Caco-2 (cell line): ENCODE data around the gene GRB14. TPM values are rescaled to one million over a fixed set of nuclear protein-coding genes. Genes with fewer than 3 reads are reported as not detected.

Experiments used
- BruUV-seq: library from RNA; stranded (reverse); fragments of 400-500 nt; replicated peaks from 2 replicates; lab custom pipeline; 2021; lab: Mats Ljungman, UMichigan
- CTCF ChIA-PET: fragments of 300-600 bp; sonication (Branson Sonifier 250); formaldehyde crosslinking; loops from one replicate; lab custom pipeline; 2022; ENCODE audit warnings: antibody characterized with exemption; lab: Charles Lee
- POLR2A ChIA-PET: fragments of 300-600 bp; sonication (Branson Sonifier 250); formaldehyde crosslinking; loops from one replicate; lab custom pipeline; 2022; ENCODE audit warnings: antibody characterized with exemption; lab: Charles Lee
- DNase-seq, 2 experiments: peaks; one replicate each; pipeline versions ENCODE4 v3.0.0 to v3.0.0-alpha.2; 2020 to 2022
- H3K27me3 ChIP-seq: replicated peaks from 2 replicates; pipeline ENCODE4 v1.6.0; 2011; ENCODE audit warnings: low read length; ENCODE audit not compliant: control insufficient read depth, insufficient read depth
- H3K36me3 ChIP-seq: 2 replicates; pipeline ENCODE4 v1.5.1; 2011; ENCODE audit warnings: low read length; ENCODE audit not compliant: control insufficient read depth, insufficient read depth
- H3K4me1 ChIP-seq: fragments of 250-450 bp; sonication (Bioruptor Pico); 2 replicates; pipeline ENCODE4 v1.5.1; 2020; ENCODE audit warnings: mild to moderate bottlenecking
- H3K4me3 ChIP-seq: 2 replicates; pipeline ENCODE4 v1.5.1; 2011; ENCODE audit warnings: low read depth, mild to moderate bottlenecking, control low read depth, low read length
- H3K9me3 ChIP-seq: fragments of 250-450 bp; sonication (Bioruptor Pico); 2 replicates; pipeline ENCODE4 v1.5.1; 2020; ENCODE audit warnings: mild to moderate bottlenecking, moderate library complexity
- H3K27ac Mint-ChIP-seq: one replicate; pipeline ENCODE4 v1.8.0; 2022; ENCODE audit warnings: mixed read lengths; ENCODE audit not compliant: unreplicated experiment
- H3K27me3 Mint-ChIP-seq: one replicate; pipeline ENCODE4 v1.8.0; 2022; ENCODE audit warnings: mixed read lengths; ENCODE audit not compliant: insufficient read depth, unreplicated experiment
- H3K36me3 Mint-ChIP-seq: one replicate; pipeline ENCODE4 v1.8.0; 2022; ENCODE audit warnings: mild to moderate bottlenecking, mixed read lengths; ENCODE audit not compliant: insufficient read depth, unreplicated experiment
- H3K4me1 Mint-ChIP-seq: one replicate; pipeline ENCODE4 v1.8.0; 2022; ENCODE audit warnings: low read depth, mixed read lengths; ENCODE audit not compliant: unreplicated experiment
- H3K4me3 Mint-ChIP-seq: one replicate; pipeline ENCODE4 v1.8.0; 2022; ENCODE audit warnings: mild to moderate bottlenecking, moderate library complexity, mixed read lengths; ENCODE audit not compliant: unreplicated experiment
- H3K9me3 Mint-ChIP-seq: one replicate; pipeline ENCODE4 v1.8.0; 2022; ENCODE audit warnings: mixed read lengths; ENCODE audit not compliant: unreplicated experiment
- intact Hi-C: fragments of 100-400 bp; cut with micrococcal nuclease; formaldehyde crosslinking; loops from one replicate; pipeline ENCODE4 v1.10.0; 2022; ENCODE audit not compliant: unreplicated experiment
- total RNA-seq: library from RNA; stranded (reverse); gene quantifications from 2 replicates; pipeline ENCODE4 v1.2.3, GENCODE V29; 2022
- TF ChIP-seq, protein P1 (sequence below), 2 experiments: fragments of 200-600 bp in 1 of 2; IDR thresholded peaks; 1 replicate in 1 of 2; 2 replicates in 1 of 2; pipeline versions ENCODE4 v1.5.1 to v1.8.0; 2011 to 2022; ENCODE audit warnings: antibody characterized with exemption in 1 of 2, control low read depth in 1 of 2, inconsistent platforms in 1 of 2, low read depth in 1 of 2, low read length in 1 of 2, mild to moderate bottlenecking in 1 of 2, moderate library complexity in 1 of 2; ENCODE audit not compliant: insufficient read depth in 1 of 2, severe bottlenecking in 1 of 2, unreplicated experiment in 1 of 2

The GRB14 gene
- total RNA-seq, 1 experiment from 2014 or later = 12.7 TPM

GRCh38 chr2:164625378-164625971, 4.2 kb upstream of the GRB14 start:
- Mint-ChIP-seq H3K36me3 (no peaks in the 10 kb centered on the region), H3K4me3 (no peak overlapping the region), H3K27me3 (no peaks in the 10 kb centered on the region), H3K9me3 (no peaks in the 10 kb centered on the region), H3K4me1 (peaks cover 7% of the 10 kb centered on the region), H3K27ac (no peak overlapping the region)
- Histone ChIP-seq H3K36me3 (no peaks in the 10 kb centered on the region), H3K4me3 (no peak overlapping the region), H3K4me1 (peaks cover 15% of the 10 kb centered on the region; the same call in 1 of the 2 replicates), H3K27me3 (no peaks in the 10 kb centered on the region), H3K9me3 (no peaks in the 10 kb centered on the region)
- ChIA-PET POLR2A (no interaction called here), CTCF (no interaction called here)
- TF ChIP-seq, protein P1, sequence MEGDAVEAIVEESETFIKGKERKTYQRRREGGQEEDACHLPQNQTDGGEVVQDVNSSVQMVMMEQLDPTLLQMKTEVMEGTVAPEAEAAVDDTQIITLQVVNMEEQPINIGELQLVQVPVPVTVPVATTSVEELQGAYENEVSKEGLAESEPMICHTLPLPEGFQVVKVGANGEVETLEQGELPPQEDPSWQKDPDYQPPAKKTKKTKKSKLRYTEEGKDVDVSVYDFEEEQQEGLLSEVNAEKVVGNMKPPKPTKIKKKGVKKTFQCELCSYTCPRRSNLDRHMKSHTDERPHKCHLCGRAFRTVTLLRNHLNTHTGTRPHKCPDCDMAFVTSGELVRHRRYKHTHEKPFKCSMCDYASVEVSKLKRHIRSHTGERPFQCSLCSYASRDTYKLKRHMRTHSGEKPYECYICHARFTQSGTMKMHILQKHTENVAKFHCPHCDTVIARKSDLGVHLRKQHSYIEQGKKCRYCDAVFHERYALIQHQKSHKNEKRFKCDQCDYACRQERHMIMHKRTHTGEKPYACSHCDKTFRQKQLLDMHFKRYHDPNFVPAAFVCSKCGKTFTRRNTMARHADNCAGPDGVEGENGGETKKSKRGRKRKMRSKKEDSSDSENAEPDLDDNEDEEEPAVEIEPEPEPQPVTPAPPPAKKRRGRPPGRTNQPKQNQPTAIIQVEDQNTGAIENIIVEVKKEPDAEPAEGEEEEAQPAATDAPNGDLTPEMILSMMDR (IDR thresholded peaks at IDR 0.05; ENCODE audit: insufficient read depth in 1 of 2, low read depth in 1 of 2, low read length in 1 of 2, severe bottlenecking in 1 of 2, unreplicated experiment in 1 of 2) = no peak
- intact Hi-C loops = no loop called here
- no TSS peak for BruUV-seq
- DNase-seq = no peak

DNA sequence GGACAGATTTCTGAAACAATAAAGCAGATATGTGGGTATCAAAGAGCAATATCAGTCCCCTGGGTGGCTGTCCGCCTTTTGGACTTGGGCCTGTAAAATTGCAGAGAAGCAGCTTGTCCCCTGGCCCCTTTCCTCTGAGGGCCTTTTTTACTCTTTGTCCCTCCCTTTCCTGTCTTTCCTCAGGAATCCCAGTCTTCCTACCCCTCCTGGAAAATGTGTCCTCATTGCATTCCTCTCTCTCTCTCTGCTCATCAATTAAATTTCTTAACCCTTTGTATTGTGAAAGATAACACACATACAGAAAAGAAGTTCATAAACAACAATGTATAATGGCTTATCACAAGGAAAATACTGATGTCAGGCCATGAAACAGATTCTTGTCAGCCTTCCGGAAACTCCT, 3.0 kb upstream of the GRB14 start:
- Histone ChIP-seq H3K4me1 (peaks cover 18% of the 10 kb centered on the region), H3K27me3 (no peaks in the 10 kb centered on the region), H3K36me3 (no peaks in the 10 kb centered on the region), H3K4me3 (no peak overlapping the region), H3K9me3 (no peaks in the 10 kb centered on the region)
- intact Hi-C loops = no loop called here
- TF ChIP-seq, protein P1 (IDR thresholded peaks at IDR 0.05; ENCODE audit: insufficient read depth in 1 of 2, low read depth in 1 of 2, low read length in 1 of 2, severe bottlenecking in 1 of 2, unreplicated experiment in 1 of 2) = no peak
- H3K27ac Mint-ChIP-seq = no peak overlapping the region
- CTCF ChIA-PET = no interaction called here
- H3K27me3 Mint-ChIP-seq = no peaks in the 10 kb centered on the region
- no peaks in the 10 kb centered on the region for H3K9me3 Mint-ChIP-seq
- no peak overlapping the region for H3K4me3 Mint-ChIP-seq
- DNase-seq = no peak
- BruUV-seq = no TSS peak
- peaks cover 6% of the 10 kb centered on the region for H3K36me3 Mint-ChIP-seq
- POLR2A ChIA-PET = interaction anchor here (0.5 kb wide), 1 partner anchor 331 kb away, joined by 4 read pairs; the partner anchor contains the start of gene SLC38A11
- H3K4me1 Mint-ChIP-seq = peaks cover 13% of the 10 kb centered on the region

DNA sequence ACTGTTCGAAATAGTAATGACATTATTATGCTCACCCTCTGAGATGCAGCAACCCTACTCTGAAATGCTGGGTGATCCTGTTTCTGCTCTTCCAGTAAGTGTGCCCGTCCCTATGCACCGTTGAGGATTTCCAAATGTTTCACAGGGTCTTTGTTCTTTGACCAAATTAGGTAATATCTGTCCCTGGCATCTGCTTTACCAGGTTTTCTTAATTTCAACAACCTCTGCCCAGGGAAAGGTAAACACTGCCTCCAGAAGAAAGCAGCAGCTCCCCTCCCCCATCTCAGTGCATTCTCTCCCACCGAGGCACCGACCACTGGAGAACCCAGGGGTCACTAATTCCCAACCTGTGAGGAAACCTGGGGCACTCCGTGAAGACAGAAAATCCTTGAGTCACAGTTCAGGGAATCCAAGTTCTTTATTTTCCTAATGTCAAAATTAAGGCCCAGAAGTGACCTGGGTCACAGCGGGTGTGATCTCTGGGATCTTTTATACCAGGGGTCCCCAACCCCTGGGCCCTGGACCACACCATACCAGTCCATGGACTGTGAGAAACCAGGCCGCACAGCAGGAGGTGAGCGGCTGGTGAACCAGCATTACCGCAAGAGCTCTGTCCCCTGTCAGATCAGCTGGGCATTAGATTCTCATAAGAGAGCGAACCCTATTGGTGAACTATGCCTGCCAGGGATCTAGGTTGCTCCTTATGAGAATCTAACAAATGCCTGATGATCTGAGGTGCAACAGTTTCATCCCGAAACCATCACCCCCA, 1.2 kb upstream of the GRB14 start:
- CTCF ChIA-PET = no interaction called here
- Mint-ChIP-seq H3K36me3 (peaks cover 6% of the 10 kb centered on the region), H3K27me3 (no peaks in the 10 kb centered on the region), H3K27ac (no peak overlapping the region), H3K4me1 (peaks cover 13% of the 10 kb centered on the region), H3K4me3 (peak overlapping the region; percentile 85), H3K9me3 (no peaks in the 10 kb centered on the region)
- POLR2A ChIA-PET = no interaction called here
- intact Hi-C loops = no loop called here
- Histone ChIP-seq H3K9me3 (no peaks in the 10 kb centered on the region), H3K27me3 (no peaks in the 10 kb centered on the region), H3K4me1 (peaks cover 18% of the 10 kb centered on the region), H3K4me3 (peak overlapping the region; percentile 94; the same call in 1 of the 2 replicates), H3K36me3 (no peaks in the 10 kb centered on the region)
- no peak for DNase-seq
- TF ChIP-seq, protein P1 (IDR thresholded peaks at IDR 0.05; ENCODE audit: insufficient read depth in 1 of 2, low read depth in 1 of 2, low read length in 1 of 2, severe bottlenecking in 1 of 2, unreplicated experiment in 1 of 2) = no peak
- no TSS peak for BruUV-seq
